GM21529 (cell line): ENCODE data around the gene UVRAG.
"Not testable (repeated sequence)": the region's sequence is repeated elsewhere in the genome, so short reads cannot be mapped to it uniquely, and the experiment has no call there.

Experiments
- ATAC-seq: cut with Tn5 transposase; IDR thresholded peaks from one replicate; pipeline ENCODE4 v1.9.1; 2021; ENCODE audit not compliant: unreplicated experiment

UVRAG gene

DNA sequence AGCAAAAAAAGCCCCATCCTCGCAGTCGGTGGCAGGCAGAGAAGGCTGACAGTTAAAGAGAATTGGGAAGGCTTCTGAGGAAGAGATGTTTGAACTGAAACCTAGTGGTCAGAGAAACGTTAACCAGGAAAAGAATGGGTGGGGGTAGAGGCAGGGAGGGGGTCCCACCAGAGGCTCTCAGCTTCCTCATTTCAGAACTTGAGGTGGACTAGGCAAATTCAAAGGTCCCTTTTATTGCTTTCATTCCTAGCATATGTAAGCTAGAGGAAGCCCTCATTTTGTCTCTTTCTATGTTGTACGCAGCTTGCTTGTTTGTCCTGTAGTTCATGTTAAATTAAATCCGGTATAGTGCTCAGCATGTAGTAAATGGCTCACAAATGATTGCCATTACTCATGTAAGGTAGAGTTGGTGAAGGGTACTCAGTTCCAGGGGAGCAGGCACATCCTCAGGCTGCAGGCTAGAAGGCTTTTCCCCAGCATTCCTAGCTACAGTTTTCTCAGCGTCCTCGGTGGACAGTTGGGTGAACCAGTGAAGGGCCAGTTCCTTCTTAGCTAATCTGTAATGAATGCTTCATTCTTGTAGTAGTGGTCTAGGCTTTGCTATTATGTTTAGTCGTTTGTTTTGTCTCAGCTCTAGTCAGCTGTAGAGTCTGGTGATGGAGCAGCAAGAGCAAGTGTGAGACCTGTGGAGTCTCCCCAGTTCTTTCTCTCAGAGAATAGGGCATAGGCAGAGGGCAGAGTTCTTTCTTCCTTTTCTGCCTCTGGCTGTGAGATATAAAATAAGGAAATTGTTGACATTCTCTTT lies 58.6 kb downstream of the UVRAG start:
- peak; percentile 79 for ATAC-seq

DNA sequence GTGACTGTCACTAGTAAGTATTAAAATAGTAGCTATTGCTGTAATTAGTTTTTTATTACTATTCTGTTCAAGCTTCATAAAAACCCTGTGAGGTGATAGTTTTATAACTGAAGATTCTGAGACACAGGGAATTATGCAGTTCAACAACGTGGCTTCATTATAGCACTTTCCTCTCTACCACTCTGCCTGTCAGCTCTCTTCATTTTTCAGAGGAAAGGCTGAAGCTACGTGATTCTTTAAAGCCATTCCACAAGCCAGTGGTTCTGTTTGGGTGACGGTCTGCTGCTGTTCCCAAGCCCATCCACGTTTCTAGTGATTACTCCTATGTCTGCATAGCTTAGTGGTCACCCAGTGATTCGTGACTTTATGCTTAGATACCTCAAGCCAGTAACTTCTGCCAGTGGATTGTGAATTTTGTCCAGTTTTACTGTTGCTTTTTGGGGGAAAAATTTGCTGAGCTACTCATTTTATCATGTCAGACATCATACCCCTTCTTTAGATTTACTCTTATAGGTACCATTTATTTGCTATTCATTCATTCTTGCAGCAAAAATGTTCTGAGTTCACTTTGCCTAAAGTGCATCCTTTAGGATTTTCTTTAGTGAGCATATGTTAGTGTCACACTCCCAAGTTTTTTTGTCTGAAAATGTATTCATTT lies 59.8 kb downstream of the UVRAG start:
- ATAC-seq, result no peak

DNA sequence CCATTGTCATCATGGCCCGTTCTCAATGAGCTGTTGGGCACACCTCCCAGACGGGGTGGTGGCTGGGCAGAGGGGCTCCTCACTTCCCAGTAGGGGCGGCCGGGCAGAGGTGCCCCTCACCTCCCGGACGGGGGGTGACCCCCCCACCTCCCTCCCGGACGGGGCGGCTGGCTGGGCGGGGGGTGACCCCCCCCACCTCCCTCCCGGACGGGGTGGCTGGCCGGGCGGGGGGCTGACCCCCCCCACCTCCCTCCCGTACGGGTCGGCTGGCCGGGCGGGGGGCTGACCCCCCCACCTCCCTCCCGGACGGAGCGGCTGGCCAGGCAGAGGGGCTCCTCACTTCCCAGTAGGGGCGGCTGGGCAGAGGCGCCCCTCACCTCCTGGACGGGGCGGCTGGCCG lies 62.3 kb downstream of the UVRAG start:
- ATAC-seq, result not testable (repeated sequence)

DNA sequence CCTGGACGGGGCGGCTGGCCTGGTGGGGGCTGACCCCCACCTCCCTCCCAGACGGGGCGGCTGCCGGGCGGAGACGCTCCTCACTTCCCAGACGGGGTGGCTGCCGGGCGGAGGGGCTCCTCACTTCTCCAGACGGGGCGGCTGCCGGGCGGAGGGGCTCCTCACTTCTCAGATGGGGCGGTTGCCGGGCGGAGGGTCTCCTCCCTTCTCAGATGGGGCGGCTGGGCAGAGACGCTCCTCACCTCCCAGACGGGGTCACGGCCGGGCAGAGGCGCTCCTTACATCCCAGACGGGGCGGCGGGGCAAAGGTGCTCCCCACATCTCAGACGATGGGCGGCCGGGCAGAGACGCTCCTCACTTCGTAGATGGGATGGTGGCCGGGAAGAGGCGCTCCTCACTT lies 62.9 kb downstream of the UVRAG start:
- not testable (repeated sequence) for ATAC-seq

DNA sequence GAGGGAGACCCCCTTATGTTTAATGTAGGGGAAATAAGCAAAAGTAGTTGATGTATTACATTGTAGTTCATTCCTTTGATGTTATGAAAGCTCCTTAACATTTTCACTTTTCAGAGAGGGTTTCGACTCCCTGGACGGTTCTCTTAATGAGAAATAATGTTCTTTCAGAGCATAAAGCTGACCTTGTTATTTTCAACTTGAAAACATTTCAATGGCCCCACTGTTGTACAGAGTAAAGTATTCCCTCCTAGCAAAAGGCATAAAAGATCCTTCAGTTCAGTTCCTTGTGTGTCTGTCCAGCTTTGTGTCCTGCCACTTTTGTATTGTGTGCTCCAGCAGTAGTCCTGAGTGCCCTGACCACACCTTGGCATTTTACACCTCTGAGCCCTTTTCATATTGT lies 63.9 kb downstream of the UVRAG start:
- no peak for ATAC-seq

DNA sequence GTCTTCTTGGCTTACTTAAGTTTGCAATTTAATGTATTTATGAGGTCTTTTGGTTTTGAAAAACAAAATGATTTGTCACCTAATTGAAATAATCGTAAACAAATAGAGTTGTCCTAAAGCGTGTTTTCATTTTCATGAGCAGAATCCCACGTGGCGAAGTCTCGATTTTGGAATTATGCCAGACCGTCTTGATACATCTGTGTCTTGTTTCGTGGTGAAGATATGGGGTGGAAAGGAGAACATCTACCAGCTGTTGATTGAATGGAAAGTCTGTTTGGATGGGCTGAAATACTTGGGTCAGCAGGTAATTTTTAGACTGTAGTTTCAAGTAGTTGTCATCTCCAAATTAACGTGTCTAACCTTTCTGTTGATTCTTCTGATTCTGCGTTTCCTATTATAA lies 64.7 kb downstream of the UVRAG start:
- no peak for ATAC-seq

DNA sequence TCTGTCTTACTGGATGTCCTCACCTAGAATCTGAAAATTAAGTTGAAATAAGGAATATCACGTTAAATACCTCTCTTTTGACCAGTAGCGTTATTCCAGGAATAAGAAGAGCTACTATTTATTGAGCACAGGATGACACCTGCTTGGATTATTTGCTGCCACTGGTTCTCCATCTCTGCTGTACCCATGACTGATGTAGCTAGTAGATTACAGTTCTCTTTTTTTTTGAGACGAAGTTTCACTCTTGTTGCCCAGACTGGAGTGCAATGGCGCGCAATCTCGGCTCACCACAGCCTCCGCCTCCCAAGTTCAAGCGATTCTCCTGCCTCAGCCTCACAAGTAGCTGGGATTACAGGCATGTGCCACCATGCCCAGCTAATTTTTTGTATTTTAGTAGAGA lies 65.3 kb downstream of the UVRAG start:
- not testable (repeated sequence) for ATAC-seq

DNA sequence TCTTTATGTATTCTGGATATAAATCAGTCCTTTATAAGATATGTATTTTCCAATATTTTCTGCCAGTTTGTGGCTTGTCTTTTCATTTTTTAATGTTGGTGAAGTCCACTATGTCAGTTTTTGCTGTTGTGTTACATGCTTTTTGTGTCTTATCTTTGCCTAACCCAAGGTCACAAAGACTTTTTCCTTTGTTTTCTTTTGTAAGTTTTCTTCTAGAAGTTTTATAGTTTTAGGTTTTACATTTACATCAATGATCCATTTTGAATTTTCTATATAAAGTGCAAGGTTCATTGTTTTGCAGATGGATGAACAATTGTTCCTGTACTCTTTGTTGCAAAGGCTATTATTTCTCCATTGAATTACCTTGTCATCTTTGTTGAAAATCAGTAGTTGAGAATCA lies 69.3 kb downstream of the UVRAG start:
- no peak for ATAC-seq

DNA sequence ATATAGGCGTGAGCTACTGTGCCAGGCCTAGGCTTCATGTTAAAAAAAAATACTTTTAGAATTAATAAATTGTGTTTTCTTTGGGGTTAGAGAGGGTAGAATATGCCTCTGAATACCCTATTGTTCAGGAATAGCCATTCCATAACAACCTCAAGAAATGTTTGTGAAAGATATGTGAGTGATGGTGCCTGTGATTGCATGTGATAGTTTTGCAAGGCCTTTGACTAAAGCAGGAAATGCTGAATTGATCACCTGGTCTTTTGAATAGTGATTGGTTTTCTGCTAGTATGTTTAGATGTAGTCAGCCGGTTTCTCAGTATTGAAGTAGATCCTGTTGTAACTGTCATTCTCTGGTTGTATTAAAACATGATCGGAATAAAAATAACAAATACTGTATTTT lies 73.4 kb downstream of the UVRAG start:
- no peak for ATAC-seq

DNA sequence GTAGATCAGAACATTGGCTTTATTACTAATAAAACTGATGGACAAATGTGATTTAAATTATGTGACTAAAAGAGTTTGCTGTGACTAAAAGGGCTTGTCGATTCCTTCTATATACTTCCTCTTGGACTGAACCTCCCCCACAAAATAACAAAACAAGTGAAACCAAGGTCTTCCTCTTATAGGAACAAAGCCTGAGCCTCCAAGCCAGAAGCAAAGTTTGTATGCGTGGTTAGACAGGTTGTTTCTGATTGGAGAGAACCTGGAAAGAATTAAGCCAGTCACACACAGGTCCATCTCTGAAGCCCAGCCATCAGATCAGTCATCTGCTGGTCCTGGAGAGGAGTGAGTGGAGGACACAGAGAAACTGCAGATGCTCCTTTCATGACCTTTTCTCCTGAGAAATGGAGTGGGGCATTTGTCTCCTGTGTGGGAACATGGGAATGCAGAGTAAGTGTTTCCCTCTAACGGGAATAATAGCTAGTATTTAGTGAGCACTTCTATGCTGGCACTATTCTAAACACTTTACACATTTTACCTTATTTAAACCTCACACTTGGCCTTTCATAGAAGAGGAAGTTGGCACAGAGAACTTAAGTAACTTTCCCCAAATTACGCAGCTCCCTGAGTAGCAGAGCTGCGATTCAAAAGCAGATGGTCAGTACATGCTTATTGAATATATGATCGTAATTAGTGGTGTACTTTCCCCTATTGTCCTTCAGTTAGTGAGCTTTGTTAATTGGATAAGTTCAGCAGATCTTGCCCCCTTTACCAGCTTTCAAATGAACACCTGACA lies 77.1 kb downstream of the UVRAG start:
- ATAC-seq, result peak; percentile 69

DNA sequence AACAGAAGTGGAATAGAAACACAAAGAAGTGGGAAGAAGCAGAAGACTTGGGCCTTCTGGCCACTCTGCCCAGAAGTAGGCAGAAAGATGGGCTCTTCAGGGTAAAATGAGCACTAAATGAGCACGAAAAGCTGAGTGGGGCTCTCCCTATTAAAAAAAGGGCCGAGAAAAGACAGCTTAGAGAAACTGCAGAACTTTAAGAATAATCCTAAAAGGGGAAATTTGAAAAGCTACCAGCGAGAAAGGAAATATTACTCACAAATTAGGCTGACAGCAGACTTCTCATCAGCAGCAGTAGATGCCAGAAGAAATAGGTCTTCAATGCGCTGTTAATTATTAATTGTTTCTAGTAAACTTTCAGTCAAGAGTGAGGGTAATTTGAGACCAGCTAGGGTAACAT lies 78.2 kb downstream of the UVRAG start:
- ATAC-seq, result no peak

DNA sequence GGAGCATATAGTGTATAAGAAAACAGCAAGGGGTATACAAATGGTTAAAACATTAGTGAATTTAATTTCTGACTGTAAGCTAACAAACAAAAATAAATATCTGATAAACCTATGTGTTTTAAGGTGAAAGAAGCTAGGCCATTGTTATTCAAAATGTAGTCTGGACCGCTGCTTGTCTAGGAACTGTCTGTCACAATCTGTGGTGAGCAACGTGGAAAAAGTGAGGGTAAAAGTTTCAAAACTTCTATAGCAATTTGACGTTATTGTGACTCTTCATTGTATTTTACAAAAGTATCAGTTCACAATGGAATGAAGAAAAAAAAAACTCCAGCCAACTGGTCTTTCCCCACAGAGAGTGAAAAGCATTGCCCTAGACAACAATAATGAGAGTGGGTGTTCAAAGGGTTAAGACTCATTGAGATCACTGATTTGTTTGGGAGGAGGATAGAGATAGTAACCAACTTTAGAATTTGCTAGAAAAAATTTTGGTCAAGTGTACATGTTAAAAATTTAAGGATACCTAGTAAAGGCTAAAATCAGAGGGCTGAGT lies 79.1 kb downstream of the UVRAG start:
- ATAC-seq, result no peak

DNA sequence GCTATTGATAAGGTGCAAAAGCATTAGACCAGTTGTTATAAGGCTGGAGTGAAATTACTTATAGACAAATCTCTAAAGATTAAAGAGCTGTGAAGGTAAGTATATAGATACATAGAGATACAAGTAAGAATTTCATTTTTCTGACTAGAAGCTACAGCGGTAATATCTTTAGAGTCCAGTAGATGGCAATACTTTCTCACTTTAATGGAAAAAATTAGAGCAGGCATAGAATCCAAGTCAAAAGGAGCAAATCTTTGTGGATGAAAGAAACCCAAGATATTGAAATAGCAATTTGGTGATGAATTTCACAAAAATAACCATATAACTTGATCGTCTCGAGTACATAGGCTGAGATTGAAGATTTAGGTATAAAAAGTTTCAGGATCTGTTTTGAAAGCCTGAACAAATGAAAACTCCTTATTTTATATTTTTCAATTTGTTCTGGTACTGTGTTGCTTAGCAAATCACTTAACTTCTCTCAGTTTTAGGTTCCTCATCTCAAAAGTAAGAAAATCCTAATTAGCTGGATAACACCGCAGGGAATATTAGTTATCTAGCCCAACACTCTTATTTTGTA lies 81.9 kb downstream of the UVRAG start:
- no peak for ATAC-seq

DNA sequence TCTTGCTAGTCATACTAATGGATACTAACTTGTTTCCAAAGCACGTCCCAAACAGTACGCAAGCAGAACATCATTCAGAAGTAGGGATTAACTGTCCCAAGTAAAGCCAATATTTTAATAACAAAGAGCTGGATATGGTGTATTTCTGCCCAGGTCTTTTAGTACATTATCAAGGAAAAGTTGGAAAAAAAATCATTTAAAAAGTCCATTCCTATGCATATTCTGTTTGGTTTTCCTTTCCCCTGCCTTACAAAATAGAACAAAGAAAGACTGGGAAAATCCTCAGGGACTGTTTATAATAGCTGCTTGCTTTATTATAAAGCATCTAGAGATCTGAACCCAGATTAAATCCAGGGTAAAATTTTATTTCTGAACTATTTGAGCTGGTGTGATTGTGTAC lies 83.9 kb downstream of the UVRAG start:
- ATAC-seq, result no peak

DNA sequence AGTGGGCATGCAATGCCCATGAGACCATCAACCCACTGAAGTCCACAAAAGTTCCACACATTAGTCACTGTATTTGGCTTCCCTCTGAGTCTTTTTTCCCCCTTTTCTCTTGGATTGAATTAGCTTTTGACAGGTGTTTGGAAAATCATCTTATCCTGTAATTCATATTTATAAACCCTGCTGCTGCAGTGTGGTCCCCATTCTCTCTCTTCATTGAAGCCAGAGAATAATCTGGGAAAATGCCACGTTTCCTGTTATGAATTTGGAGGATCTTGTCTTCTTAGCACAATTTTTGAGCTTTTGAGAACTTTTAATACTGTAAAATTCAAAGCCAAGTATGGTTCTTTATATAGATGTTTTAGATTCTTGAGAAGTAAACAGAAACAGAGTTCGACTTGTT lies 84.8 kb downstream of the UVRAG start:
- ATAC-seq, result no peak

DNA sequence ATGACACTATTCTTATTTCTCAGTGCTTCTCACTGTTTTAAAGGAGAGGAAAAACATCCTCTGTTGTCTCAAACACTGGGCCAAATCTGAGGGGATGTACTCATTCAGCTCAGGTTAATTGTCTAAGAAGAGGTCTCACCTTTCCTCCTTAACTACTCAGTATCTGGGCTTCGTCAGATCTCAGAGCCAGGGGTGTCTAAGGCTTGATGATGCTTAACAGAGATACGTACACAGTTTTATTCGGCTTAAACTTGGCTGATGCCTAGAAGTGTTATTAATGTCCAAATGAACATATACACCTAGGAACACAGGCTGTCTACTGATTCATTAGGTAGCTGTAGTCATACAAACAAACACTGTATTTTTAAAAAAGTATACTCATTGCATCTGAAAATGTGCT lies 85.8 kb downstream of the UVRAG start:
- no peak for ATAC-seq

DNA sequence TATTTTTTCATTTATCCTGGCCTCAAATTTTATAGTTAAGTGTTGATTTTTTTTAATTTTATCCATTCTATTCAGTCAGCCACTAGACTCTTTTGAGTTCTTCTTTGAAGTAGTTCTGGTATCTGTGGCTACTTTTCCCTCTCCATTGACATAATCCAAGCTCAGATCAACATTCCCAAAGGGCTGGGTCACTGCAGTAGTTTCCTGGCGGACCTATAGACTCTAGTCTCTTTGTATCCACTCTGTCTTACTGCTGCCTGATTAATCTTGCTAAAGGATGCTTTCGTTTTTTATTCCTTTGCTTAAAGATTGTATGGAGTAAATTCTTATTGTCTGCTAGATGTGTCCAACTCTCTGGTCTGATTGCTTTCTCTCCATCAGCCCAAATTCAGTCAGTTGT lies 87.6 kb downstream of the UVRAG start:
- ATAC-seq, result no peak

DNA sequence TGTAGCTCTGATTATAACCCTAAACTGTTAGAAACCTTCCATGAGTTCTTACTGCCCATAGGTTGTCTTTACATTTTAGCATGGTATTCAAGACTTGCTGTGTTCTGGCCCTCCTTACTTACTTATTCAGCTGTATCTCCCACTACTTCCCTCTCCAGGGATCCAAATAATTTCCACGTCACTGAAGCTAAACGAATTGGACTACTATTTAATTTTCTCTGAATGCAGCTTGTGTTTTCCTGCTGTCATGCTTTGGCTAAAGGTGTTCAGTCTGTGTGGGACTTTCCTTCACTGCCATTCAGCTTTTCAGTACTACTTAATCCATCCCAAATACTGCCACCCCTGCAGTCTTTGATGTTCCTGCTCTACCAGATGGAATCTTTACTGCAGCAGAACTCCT lies 88.3 kb downstream of the UVRAG start:
- no peak for ATAC-seq

DNA sequence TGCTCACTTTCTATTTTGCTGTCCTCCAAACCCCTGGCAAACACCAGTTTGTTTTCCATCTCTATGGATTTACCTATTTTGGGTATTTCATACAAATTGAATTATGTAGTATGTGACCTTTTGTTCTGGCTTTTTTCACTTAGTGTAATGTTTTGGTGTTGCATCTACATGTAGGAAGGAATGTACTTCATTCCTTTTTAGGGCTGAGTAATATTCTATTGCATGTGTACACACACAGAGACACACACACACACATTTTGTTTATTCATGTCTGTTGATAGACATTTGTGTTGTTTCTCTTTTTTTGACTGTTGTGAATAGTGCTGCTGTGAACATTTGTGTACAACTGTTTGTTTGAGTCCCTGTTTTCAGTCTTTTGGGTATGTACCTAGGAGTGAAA lies 90.4 kb downstream of the UVRAG start:
- ATAC-seq, result no peak

DNA sequence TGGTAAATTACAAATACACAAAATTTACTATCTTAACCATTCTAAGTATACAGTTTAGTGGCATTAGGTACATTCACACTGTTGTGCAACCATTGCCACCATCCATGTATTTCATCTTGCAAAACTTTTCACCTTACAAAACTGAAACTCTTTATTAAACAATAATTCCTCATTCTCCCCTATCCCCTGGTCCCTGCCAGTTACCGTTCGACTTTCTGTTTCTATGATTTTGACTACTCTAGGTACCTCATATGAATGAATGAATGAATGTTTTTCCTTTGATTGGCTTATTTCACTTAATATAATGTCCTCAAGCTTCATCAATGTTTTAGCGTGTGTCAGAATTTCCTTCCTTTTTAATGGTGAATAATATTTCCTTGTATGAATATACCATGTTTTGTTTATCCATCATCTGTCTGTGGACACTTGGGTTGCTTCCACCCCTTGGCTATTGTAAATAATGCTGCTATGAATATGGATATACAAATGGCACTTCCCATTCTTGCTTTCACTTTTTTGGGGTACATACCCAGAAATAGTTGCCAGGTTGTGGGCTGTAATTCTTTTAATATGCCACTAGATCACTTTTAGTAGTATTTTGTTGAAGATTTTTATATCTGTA lies 93.0 kb downstream of the UVRAG start:
- ATAC-seq, result no peak
